ENCODE results near the gene ZNF580. TPM values are rescaled to one million over a fixed set of nuclear protein-coding genes. Genes with fewer than 3 reads are reported as not detected.

Gene ZNF580
- total and polyA plus RNA-seq, 2 of the 13 experiments (the other 11 are each of a cell fraction or from before 2014, with no cell fraction given) = 4.4 to 6.0 TPM

GRCh38 chr19:55654868-55655647, 14.3 kb downstream of the ZNF580 start, which contains the start of gene U2AF2 (continued):
- TF ChIP-seq MLX (CRISPR knock-in tag; IDR thresholded peaks at IDR 0.05) = no peak
- no peak for TF ChIP-seq ZNF891 (CRISPR knock-in tag; IDR thresholded peaks at IDR 0.05)
- TF ChIP-seq SMARCE1 (IDR thresholded peaks at IDR 0.05; ENCODE audit: borderline replicate concordance) = no peak
- TF ChIP-seq TMF1 (CRISPR knock-in tag; IDR thresholded peaks at IDR 0.05; ENCODE audit: low read depth) = peak; percentile 60; the same call in 1 of the 2 replicates
- TF ChIP-seq FOXP1 (IDR thresholded peaks at IDR 0.05) = no peak
- TF ChIP-seq FOXP1 (CRISPR knock-in tag; IDR thresholded peaks at IDR 0.05) = no peak
- TF ChIP-seq ZNF546 (CRISPR knock-in tag; conservative IDR thresholded peaks at IDR 0.05) = peak; percentile 76; the same call in 1 of the 2 replicates
- TF ChIP-seq ZFP36L2 (CRISPR knock-in tag; IDR thresholded peaks at IDR 0.05) = no peak
- no peak for TF ChIP-seq RFX3 (CRISPR knock-in tag; IDR thresholded peaks at IDR 0.05)
- peak; percentile 17; the same call in 1 of the 2 replicates for TF ChIP-seq ZNF792 (CRISPR knock-in tag; IDR thresholded peaks at IDR 0.05)
- no peak for TF ChIP-seq ZMAT5 (CRISPR knock-in tag; IDR thresholded peaks at IDR 0.05; ENCODE audit: borderline replicate concordance, low read depth)
- TF ChIP-seq XRCC5 (optimal IDR thresholded peaks at IDR 0.05; ENCODE audit: low read length) = peak; percentile 20
- TF ChIP-seq PHB2 (IDR thresholded peaks at IDR 0.05; ENCODE audit: partially characterized antibody) = no peak
- TF ChIP-seq RNF219 (CRISPR knock-in tag; IDR thresholded peaks at IDR 0.05) = no peak
- TF ChIP-seq NFYC (CRISPR knock-in tag; IDR thresholded peaks at IDR 0.05) = no peak
- no peak for TF ChIP-seq ZNF652 (CRISPR knock-in tag; IDR thresholded peaks at IDR 0.05; ENCODE audit: borderline replicate concordance, low read depth)
- TF ChIP-seq TBP (CRISPR knock-in tag; IDR thresholded peaks at IDR 0.05) = no peak
- no peak; the same call in 1 of the 2 replicates for TF ChIP-seq BRF2 (CRISPR knock-in tag; IDR thresholded peaks at IDR 0.05)
- no peak; the same call in 1 of the 2 replicates for TF ChIP-seq FOXP4 (CRISPR knock-in tag; IDR thresholded peaks at IDR 0.05)
- TF ChIP-seq GATAD2A (CRISPR knock-in tag; IDR thresholded peaks at IDR 0.05) = no peak
- TF ChIP-seq SP1 (IDR thresholded peaks at IDR 0.05) = no peak
- no peak; the same call in 1 of the 2 replicates for TF ChIP-seq SP1 (CRISPR knock-in tag; IDR thresholded peaks at IDR 0.05)
- TF ChIP-seq MAF1 (CRISPR knock-in tag; IDR thresholded peaks at IDR 0.05; ENCODE audit: borderline replicate concordance) = 0 out of 2 replicates have a peak, but pooled peaks have one; percentile 26
- TF ChIP-seq E2F5 (CRISPR knock-in tag; conservative IDR thresholded peaks at IDR 0.05) = no peak; the same call in 1 of the 2 replicates
